ENCODE data around the gene KMT2B.

The KMT2B gene

GRCh38 chr19:35785339-35785627 lies 67.5 kb downstream of the KMT2B start:
- DNase-seq (ENCODE audit: low read depth in 1 of 2, low spot score in 1 of 2) = no peak
- TF ChIP-seq REST (IDR thresholded peaks at IDR 0.05; ENCODE audit: insufficient replicate concordance, low read depth) (no peak), SPI1 (IDR thresholded peaks at IDR 0.05; ENCODE audit: borderline replicate concordance, low read depth) (no peak), POLR2AphosphoS5 (IDR thresholded peaks at IDR 0.05; ENCODE audit: low read depth) (no peak), GABPA (IDR thresholded peaks at IDR 0.05; ENCODE audit: low read depth) (no peak), CTCF (IDR thresholded peaks at IDR 0.05; ENCODE audit: insufficient read depth, low read length) (no peak)
- Histone ChIP-seq H3K4me3 (replicated peaks; ENCODE audit: insufficient read depth, low read length) (no peak overlapping the region), H3K27ac (replicated peaks) (no peak overlapping the region), H3K27me3 (ENCODE audit: insufficient read depth, poor library complexity, severe bottlenecking) (no peaks in the 10 kb centered on the region)

- no peak for DNase-seq (ENCODE audit: low read depth in 1 of 2, low spot score in 1 of 2)
- TF ChIP-seq REST (IDR thresholded peaks at IDR 0.05; ENCODE audit: insufficient replicate concordance, low read depth) (no peak), GABPA (IDR thresholded peaks at IDR 0.05; ENCODE audit: low read depth) (no peak), CTCF (IDR thresholded peaks at IDR 0.05; ENCODE audit: insufficient read depth, low read length) (no peak), SPI1 (IDR thresholded peaks at IDR 0.05; ENCODE audit: borderline replicate concordance, low read depth) (no peak), POLR2AphosphoS5 (IDR thresholded peaks at IDR 0.05; ENCODE audit: low read depth) (no peak)
- H3K27ac ChIP-seq (replicated peaks) = no peak overlapping the region
Measured at GRCh38 chr19:35786299-35787160, 68.7 kb downstream of the KMT2B start.

GRCh38 chr19:35787227-35787799 lies 69.5 kb downstream of the KMT2B start:
- no peak for TF ChIP-seq POLR2AphosphoS5 (IDR thresholded peaks at IDR 0.05; ENCODE audit: low read depth)
- no peak for TF ChIP-seq SPI1 (IDR thresholded peaks at IDR 0.05; ENCODE audit: borderline replicate concordance, low read depth)
- no peak for TF ChIP-seq GABPA (IDR thresholded peaks at IDR 0.05; ENCODE audit: low read depth)
- no peak for TF ChIP-seq REST (IDR thresholded peaks at IDR 0.05; ENCODE audit: insufficient replicate concordance, low read depth)
- no peak for TF ChIP-seq CTCF (IDR thresholded peaks at IDR 0.05; ENCODE audit: insufficient read depth, low read length)
- H3K27ac ChIP-seq (replicated peaks) = no peak overlapping the region
- H3K4me3 ChIP-seq (replicated peaks; ENCODE audit: insufficient read depth, low read length) = no peak overlapping the region
- no peak for DNase-seq (ENCODE audit: low read depth in 1 of 2, low spot score in 1 of 2)
- no peaks in the 10 kb centered on the region for H3K27me3 ChIP-seq (ENCODE audit: insufficient read depth, poor library complexity, severe bottlenecking)

More at GRCh38 chr19:35786299-35787160, 68.7 kb downstream of the KMT2B start:
- H3K27me3 ChIP-seq (ENCODE audit: insufficient read depth, poor library complexity, severe bottlenecking) = no peaks in the 10 kb centered on the region
- no peak overlapping the region for H3K4me3 ChIP-seq (replicated peaks; ENCODE audit: insufficient read depth, low read length)
